Activated naive CD8-positive, alpha-beta T cell treated with anti-CD3 and anti-CD28 coated beads for 36 hours (primary cell): ENCODE data around the gene TNFRSF12A. TPM values are rescaled to one million over a fixed set of nuclear protein-coding genes. Genes with fewer than 3 reads are reported as not detected.
"Not testable (repeated sequence)": the region's sequence is repeated elsewhere in the genome, so short reads cannot be mapped to it uniquely, and the experiment has no call there.

Experiments used
- DNase-seq: peaks from one replicate; pipeline ENCODE4 v3.0.0; 2021
- H3K27ac Mint-ChIP-seq: one replicate; pipeline ENCODE4 v1.8.0; 2022; ENCODE audit warnings: mild to moderate bottlenecking, moderate library complexity, mixed read lengths
- H3K27me3 Mint-ChIP-seq: one replicate; pipeline ENCODE4 v1.8.0; 2022; ENCODE audit warnings: mild to moderate bottlenecking, mixed read lengths
- H3K36me3 Mint-ChIP-seq: one replicate; pipeline ENCODE4 v1.8.0; 2021; ENCODE audit warnings: mild to moderate bottlenecking, mixed read lengths
- H3K4me1 Mint-ChIP-seq: one replicate; pipeline ENCODE4 v1.8.0; 2021; ENCODE audit warnings: mixed read lengths
- H3K4me3 Mint-ChIP-seq: one replicate; pipeline ENCODE4 v1.8.0; 2022; ENCODE audit warnings: mild to moderate bottlenecking, moderate library complexity, mixed read lengths
- H3K9me3 Mint-ChIP-seq: one replicate; pipeline ENCODE4 v1.8.0; 2022; ENCODE audit warnings: mixed read lengths
- total RNA-seq, 2 experiments: library from RNA; stranded (reverse); gene quantifications; one replicate each; pipeline ENCODE4 v1.2.3, GENCODE V29; 2021

Gene TNFRSF12A
- total RNA-seq, 2 experiments from 2014 or later, result 1.2 to 1.5 TPM

DNA sequence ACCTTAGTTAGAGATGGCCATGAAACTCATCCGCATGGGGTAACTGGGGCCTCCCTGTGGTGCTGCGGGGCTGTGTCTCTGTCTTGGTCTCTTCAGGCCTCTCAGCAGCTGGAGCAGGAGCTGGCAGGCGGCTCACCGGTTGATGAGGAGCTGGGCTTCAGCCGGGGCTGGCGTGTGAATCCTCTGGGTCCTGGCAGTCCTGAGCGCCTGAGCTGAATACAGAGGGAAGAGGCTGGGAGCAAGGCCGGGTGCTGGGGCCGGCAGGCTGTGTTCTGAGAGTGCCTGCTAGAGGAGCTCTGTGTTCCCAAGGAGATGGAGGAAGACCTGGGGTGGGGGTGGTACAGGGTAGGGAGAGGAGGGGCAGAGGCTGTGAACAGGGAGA lies 35.6 kb downstream of the TNFRSF12A start:
- H3K9me3 Mint-ChIP-seq, H3K27me3 Mint-ChIP-seq, DNase-seq: not testable (repeated sequence)
- peaks cover 52% of the 10 kb centered on the region for H3K4me1 Mint-ChIP-seq
- peak overlapping the region; percentile 89 for H3K27ac Mint-ChIP-seq
- H3K4me3 Mint-ChIP-seq, result peak overlapping the region; percentile 22
- peaks cover 21% of the 10 kb centered on the region for H3K36me3 Mint-ChIP-seq

DNA sequence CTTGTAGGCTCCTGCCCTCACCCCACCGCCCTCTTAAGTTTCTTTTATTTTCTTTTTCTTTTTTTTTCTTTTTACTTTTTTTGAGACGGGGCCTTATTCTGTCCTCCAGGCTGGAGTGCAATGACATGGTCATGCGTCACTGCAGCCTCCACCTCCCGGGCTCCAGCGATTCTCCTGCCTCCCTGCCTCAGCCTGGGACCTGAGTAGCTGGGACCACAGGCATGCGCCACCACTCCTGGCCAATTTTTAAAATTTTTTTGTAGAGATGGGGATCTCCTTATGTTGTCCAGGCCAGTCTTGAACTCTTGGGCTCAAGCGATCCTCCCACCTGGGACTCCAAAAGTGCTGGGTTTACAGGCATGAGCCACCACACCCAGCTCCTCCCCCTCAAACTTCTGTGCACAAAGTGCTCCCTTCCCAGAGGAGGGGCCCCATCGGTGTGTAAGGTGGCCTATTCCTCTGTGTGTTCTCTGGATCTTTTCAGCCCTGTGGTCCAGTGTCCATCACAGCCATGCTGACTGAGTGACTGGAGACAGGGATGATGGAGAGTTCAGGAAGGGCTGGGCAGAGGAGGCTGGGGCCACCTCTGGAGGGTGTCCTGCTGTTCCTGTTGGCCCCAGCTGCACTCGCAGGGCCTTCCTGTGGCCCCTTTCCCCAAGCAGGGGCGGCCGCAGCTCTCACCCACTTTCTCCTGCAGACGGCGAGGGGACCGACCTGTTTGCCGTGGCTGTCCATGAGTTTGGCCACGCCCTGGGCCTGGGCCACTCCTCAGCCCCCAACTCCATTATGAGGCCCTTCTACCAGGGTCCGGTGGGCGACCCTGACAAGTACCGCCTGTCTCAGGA lies 36.4 kb downstream of the TNFRSF12A start:
- Mint-ChIP-seq H3K27ac (peak overlapping the region; percentile 45), H3K9me3 (no peaks in the 10 kb centered on the region)

GRCh38 chr16:3057181-3058138 lies 37.3 kb downstream of the TNFRSF12A start:
- peak overlapping the region; percentile 92 for H3K4me3 Mint-ChIP-seq
- peaks cover 21% of the 10 kb centered on the region for H3K36me3 Mint-ChIP-seq
- peak overlapping the region; percentile 58 for H3K27ac Mint-ChIP-seq
- no peaks in the 10 kb centered on the region for H3K27me3 Mint-ChIP-seq
- no peak for DNase-seq
- no peaks in the 10 kb centered on the region for H3K9me3 Mint-ChIP-seq
- peaks cover 50% of the 10 kb centered on the region for H3K4me1 Mint-ChIP-seq

More for the DNA sequence above, 36.4 kb downstream of the TNFRSF12A start:
- Mint-ChIP-seq H3K4me1 (peaks cover 44% of the 10 kb centered on the region), H3K36me3 (peaks cover 21% of the 10 kb centered on the region), H3K27me3 (no peaks in the 10 kb centered on the region), H3K4me3 (peak overlapping the region; percentile 92)
- no peak for DNase-seq

DNA sequence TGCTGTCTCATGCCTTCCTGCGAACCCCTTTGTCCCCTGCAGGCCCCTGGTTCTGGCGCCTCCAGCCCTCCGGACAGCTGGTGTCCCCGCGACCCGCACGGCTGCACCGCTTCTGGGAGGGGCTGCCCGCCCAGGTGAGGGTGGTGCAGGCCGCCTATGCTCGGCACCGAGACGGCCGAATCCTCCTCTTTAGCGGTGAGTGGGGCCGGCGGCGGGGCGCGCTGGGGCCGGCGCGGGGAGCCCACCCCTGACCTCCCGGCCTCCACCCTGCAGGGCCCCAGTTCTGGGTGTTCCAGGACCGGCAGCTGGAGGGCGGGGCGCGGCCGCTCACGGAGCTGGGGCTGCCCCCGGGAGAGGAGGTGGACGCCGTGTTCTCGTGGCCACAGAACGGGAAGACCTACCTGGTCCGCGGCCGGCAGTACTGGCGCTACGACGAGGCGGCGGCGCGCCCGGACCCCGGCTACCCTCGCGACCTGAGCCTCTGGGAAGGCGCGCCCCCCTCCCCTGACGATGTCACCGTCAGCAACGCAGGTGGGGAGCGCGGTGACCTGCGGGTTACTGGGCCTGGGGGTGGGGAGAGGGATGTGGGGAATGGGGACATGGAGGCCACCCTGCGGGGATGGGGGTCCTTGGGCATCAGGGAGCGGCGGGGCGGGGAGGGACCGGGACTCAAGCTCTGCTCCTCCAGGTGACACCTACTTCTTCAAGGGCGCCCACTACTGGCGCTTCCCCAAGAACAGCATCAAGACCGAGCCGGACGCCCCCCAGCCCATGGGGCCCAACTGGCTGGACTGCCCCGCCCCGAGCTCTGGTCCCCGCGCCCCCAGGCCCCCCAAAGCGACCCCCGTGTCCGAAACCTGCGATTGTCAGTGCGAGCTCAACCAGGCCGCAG lies 38.2 kb downstream of the TNFRSF12A start:
- H3K9me3 Mint-ChIP-seq, result no peaks in the 10 kb centered on the region
- no peaks in the 10 kb centered on the region for H3K27me3 Mint-ChIP-seq
- peak overlapping the region; percentile 92 for H3K4me3 Mint-ChIP-seq
- H3K4me1 Mint-ChIP-seq, result peaks cover 50% of the 10 kb centered on the region
- peak; percentile 68 for DNase-seq
- H3K27ac Mint-ChIP-seq, result peak overlapping the region; percentile 85
- H3K36me3 Mint-ChIP-seq, result peaks cover 23% of the 10 kb centered on the region

GRCh38 chr16:3059041-3059722 lies 39.0 kb downstream of the TNFRSF12A start:
- peak overlapping the region; percentile 92 for H3K4me3 Mint-ChIP-seq
- peak; percentile 94 for DNase-seq
- peaks cover 50% of the 10 kb centered on the region for H3K4me1 Mint-ChIP-seq
- peak overlapping the region; percentile 94 for H3K27ac Mint-ChIP-seq
- no peaks in the 10 kb centered on the region for H3K9me3 Mint-ChIP-seq
- H3K36me3 Mint-ChIP-seq, result peaks cover 17% of the 10 kb centered on the region
- no peaks in the 10 kb centered on the region for H3K27me3 Mint-ChIP-seq

DNA sequence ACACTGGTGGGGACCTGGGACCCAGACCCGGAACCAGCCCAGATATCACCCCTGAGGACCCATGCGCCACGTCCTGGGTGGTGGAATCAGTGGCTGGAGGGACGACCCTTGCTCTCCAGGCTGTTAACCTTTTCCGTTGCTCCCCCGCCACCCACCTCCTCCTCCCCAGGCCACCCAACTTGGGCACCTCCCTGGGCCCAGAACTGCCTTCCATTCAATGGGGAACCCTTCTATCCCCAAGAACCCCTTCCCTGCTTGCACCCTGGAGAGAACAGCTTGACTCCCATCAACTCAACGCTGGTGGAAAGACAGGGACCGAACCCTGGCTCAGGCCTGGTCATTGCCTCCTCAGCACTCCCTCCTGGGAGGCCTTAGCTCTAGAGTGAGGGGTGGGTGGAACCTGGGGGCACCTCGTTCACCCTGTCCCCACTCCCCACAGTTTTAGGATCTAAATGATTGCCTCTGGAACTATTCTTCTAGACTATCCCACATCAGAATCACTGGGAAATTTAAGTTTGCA lies 39.6 kb downstream of the TNFRSF12A start:
- H3K27ac Mint-ChIP-seq, result peak overlapping the region; percentile 94
- no peaks in the 10 kb centered on the region for H3K9me3 Mint-ChIP-seq
- peaks cover 50% of the 10 kb centered on the region for H3K4me1 Mint-ChIP-seq
- no peaks in the 10 kb centered on the region for H3K27me3 Mint-ChIP-seq
- peak overlapping the region; percentile 81 for H3K4me3 Mint-ChIP-seq
- H3K36me3 Mint-ChIP-seq, result peaks cover 13% of the 10 kb centered on the region
- DNase-seq, result no peak

GRCh38 chr16:3060339-3061127 lies 40.4 kb downstream of the TNFRSF12A start:
- peaks cover 44% of the 10 kb centered on the region for H3K4me1 Mint-ChIP-seq
- no peaks in the 10 kb centered on the region for H3K27me3 Mint-ChIP-seq
- H3K27ac Mint-ChIP-seq, result peak overlapping the region; percentile 94
- H3K36me3 Mint-ChIP-seq, result peaks cover 11% of the 10 kb centered on the region
- H3K9me3 Mint-ChIP-seq, result no peaks in the 10 kb centered on the region
- H3K4me3 Mint-ChIP-seq, result peak overlapping the region; percentile 81
- DNase-seq, result no peak

DNA sequence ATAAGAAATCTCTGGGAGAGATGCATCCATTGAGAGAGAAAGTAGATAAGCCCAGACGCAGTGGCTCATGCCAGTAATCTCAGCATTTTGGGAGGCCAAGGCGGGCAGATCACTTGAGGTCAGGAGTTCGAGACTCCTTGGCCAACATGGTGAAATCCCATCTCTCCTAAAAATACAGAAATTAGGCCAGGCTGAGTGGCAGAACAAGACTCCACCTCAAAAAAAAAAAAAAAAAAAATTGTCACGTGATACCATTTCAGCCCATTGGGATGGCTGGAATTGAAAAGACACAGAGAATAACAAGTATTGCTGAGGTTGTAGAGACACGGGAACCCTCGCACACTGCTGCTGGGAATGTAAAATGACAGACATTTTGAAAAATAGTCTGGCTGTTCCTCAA lies 42.4 kb downstream of the TNFRSF12A start:
- no peaks in the 10 kb centered on the region for H3K9me3 Mint-ChIP-seq
- DNase-seq, result no peak
- no peaks in the 10 kb centered on the region for H3K27me3 Mint-ChIP-seq
- no peak overlapping the region for H3K4me3 Mint-ChIP-seq
- H3K4me1 Mint-ChIP-seq, result peaks cover 35% of the 10 kb centered on the region
- H3K36me3 Mint-ChIP-seq, result peaks cover 24% of the 10 kb centered on the region
- no peak overlapping the region for H3K27ac Mint-ChIP-seq

DNA sequence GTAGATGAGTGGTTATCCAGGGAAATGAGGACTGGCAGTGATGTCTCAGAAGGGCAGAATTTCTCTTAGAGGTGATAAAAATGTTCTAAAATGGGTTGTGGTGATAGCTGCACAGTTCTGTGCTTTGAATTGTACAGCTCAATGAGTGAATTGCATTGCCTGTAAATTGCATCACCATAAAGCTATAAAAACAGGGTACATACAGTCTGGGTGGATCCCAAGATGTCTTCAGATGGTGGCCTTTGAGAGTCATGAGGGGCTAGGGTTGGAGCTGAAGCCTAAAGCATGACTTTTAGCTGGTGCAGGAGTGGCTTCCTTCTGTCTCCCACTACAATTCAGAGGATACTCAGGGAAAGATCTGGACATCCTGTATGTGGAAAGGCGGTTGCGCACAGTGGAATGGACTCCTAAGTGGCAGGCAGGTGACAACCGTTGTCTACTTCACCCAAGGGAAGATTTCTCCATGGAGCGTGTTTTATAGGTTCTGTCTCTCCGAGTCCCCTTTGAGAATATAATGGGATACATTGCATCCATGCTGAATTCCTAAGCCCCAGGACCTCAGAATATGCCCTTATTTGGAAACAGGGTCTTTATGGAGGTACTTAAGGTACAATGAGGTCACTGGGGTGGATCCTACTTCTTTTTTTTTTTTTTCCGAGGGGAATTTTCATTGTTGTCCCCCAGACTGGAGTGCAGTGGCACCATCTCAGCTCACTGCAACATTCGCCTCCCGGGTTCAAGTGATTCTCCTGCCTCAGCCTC lies 43.6 kb downstream of the TNFRSF12A start:
- DNase-seq, result no peak
- Mint-ChIP-seq H3K4me1 (peaks cover 39% of the 10 kb centered on the region), H3K36me3 (peaks cover 35% of the 10 kb centered on the region), H3K27ac (peak overlapping the region; percentile 100), H3K4me3 (peak overlapping the region; percentile 100), H3K9me3 (no peaks in the 10 kb centered on the region), H3K27me3 (no peaks in the 10 kb centered on the region)

GRCh38 chr16:3065069-3065741 lies 45.0 kb downstream of the TNFRSF12A start, which contains the start of gene IL32:
Gene IL32, plus strand, starts transcription at chr16:3065640. Its CDS starts 172 bp downstream, at chr16:3065812.
- no peaks in the 10 kb centered on the region for H3K27me3 Mint-ChIP-seq
- peak within 1 kb of the TSS; percentile 100 for H3K27ac Mint-ChIP-seq
- H3K9me3 Mint-ChIP-seq, result no peaks in the 10 kb centered on the region
- DNase-seq, result peak; percentile 68
- peaks cover 36% of the 10 kb centered on the region for H3K4me1 Mint-ChIP-seq
- H3K4me3 Mint-ChIP-seq, result peak within 1 kb of the TSS; percentile 100
- peaks cover 47% of the 10 kb centered on the region for H3K36me3 Mint-ChIP-seq

- no peaks in the 10 kb centered on the region for H3K27me3 Mint-ChIP-seq
- H3K36me3 Mint-ChIP-seq, result peaks cover 49% of the 10 kb centered on the region
- peak overlapping the region; percentile 100 for H3K4me3 Mint-ChIP-seq
- peak overlapping the region; percentile 100 for H3K27ac Mint-ChIP-seq
- DNase-seq, result peak; percentile 42
- no peaks in the 10 kb centered on the region for H3K9me3 Mint-ChIP-seq
- H3K4me1 Mint-ChIP-seq, result peaks cover 40% of the 10 kb centered on the region
Measured at GRCh38 chr16:3065742-3066439, 45.7 kb downstream of the TNFRSF12A start.

- H3K36me3 Mint-ChIP-seq, result peaks cover 49% of the 10 kb centered on the region
- H3K27me3 Mint-ChIP-seq, result no peaks in the 10 kb centered on the region
- H3K4me3 Mint-ChIP-seq, result peak overlapping the region; percentile 100
- H3K9me3 Mint-ChIP-seq, result no peaks in the 10 kb centered on the region
- no peak for DNase-seq
- peaks cover 44% of the 10 kb centered on the region for H3K4me1 Mint-ChIP-seq
- H3K27ac Mint-ChIP-seq, result peak overlapping the region; percentile 100
Measured at GRCh38 chr16:3066440-3066748, 46.2 kb downstream of the TNFRSF12A start.
